Sigmoid colon (tissue), 4 donors: ENCODE data around the gene TRNP1.

Experiments
- CTCF ChIP-seq, 4 experiments: fragments of 450-650 bp in 3 of 4; fragments of 200-600 bp in 1 of 4; IDR thresholded peaks; one replicate each; pipeline ENCODE4 v1.5.1; 2016 to 2019; ENCODE audit warnings: antibody characterized with exemption in 4 of 4, mild to moderate bottlenecking in 3 of 4, moderate library complexity in 2 of 4
- POLR2A ChIP-seq, 2 donors: fragments of 450-650 bp; IDR thresholded peaks; one replicate each; pipeline ENCODE4 v1.6.1; 2016; ENCODE audit warnings: antibody characterized with exemption in 2 of 2, mild to moderate bottlenecking in 2 of 2, moderate library complexity in 2 of 2
- POLR2AphosphoS5 ChIP-seq, 4 donors: sonication (generic); formaldehyde crosslinking; IDR thresholded peaks; one replicate each; pipeline ENCODE4 v1.6.1; 2017; ENCODE audit warnings: antibody characterized with exemption in 4 of 4

GRCh38 chr1:27001570-27002360 lies 8.3 kb downstream of the TRNP1 start:
- no peak for TF ChIP-seq CTCF (IDR thresholded peaks at IDR 0.05)
- no peak for TF ChIP-seq POLR2A (IDR thresholded peaks at IDR 0.05)
- TF ChIP-seq POLR2AphosphoS5 (IDR thresholded peaks at IDR 0.05): peak in 2 of 4 donors; percentile 29 to 38
